ENCODE data around the gene RTN4RL2.

GRCh38 chr11:57432714-57433163, 27.6 kb upstream of the RTN4RL2 start:
- no peak for TF ChIP-seq CTCF (IDR thresholded peaks at IDR 0.05)
- no peak for TF ChIP-seq JUN (CRISPR knock-in tag; IDR thresholded peaks at IDR 0.05)
- TF ChIP-seq ATF3 (CRISPR knock-in tag; conservative IDR thresholded peaks at IDR 0.05): no peak
- no peak for TF ChIP-seq E2F5 (CRISPR knock-in tag; IDR thresholded peaks at IDR 0.05)
- no peak for TF ChIP-seq ATF6 (CRISPR knock-in tag; IDR thresholded peaks at IDR 0.05)
- no peak for TF ChIP-seq NR3C1 (CRISPR knock-in tag; conservative IDR thresholded peaks at IDR 0.05; ENCODE audit: low read depth)
- no peak for TF ChIP-seq ZNF423 (CRISPR knock-in tag; IDR thresholded peaks at IDR 0.05)
- TF ChIP-seq CBFB (CRISPR knock-in tag; IDR thresholded peaks at IDR 0.05; ENCODE audit: low read depth): no peak

Data from WTC11 (cell line).